ENCODE measurements around the gene RSPO3.

DNA sequence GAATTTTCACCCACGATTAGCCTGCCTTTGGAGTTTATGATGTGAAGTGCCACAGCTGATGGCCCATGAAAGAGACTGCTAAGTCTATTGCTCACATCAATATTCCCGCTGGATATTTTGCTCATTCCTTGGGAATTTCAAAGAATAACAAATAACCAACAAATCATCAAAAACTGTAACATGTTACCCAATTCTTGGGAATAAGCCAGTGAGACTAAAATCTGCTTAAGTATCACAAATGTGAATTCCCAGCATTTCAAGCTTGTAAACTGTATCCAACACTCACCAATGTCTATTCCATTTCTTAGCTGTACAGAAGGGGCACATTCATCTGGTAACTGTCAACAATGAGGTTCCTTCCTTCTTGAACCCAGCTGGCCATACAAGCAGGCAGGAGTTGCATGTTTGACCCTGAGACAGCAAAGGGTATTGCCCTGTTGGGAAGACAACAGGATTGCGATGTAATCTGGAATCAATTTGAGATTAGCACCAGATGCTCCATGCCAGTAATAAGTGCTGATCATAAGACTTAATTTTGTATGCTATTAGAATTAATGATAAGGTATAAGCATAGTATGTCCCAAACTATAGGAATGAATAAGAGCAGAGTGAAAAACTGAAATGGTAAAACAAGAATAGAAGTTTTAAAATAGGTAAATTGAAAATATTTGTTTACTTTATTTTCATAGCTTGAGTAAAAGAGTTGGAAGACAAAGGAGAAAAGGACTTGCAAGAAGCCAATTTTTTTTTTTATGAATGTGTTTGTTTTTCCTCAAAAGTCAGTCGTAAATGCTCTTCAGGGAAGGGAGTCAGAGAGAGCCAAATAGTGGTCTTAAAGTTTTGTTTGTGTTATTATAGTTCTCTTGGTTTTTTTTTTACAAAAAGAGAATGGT, 58.8 kb downstream of the RSPO3 start:
- no peak for TF ChIP-seq EZH2 (IDR thresholded peaks at IDR 0.05; ENCODE audit: borderline replicate concordance)
- TF ChIP-seq, protein P1, sequence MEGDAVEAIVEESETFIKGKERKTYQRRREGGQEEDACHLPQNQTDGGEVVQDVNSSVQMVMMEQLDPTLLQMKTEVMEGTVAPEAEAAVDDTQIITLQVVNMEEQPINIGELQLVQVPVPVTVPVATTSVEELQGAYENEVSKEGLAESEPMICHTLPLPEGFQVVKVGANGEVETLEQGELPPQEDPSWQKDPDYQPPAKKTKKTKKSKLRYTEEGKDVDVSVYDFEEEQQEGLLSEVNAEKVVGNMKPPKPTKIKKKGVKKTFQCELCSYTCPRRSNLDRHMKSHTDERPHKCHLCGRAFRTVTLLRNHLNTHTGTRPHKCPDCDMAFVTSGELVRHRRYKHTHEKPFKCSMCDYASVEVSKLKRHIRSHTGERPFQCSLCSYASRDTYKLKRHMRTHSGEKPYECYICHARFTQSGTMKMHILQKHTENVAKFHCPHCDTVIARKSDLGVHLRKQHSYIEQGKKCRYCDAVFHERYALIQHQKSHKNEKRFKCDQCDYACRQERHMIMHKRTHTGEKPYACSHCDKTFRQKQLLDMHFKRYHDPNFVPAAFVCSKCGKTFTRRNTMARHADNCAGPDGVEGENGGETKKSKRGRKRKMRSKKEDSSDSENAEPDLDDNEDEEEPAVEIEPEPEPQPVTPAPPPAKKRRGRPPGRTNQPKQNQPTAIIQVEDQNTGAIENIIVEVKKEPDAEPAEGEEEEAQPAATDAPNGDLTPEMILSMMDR (IDR thresholded peaks at IDR 0.05; ENCODE audit: poor library complexity), result no peak
- no peak for TF ChIP-seq EZH2phosphoT487 (IDR thresholded peaks at IDR 0.05; ENCODE audit: low read depth, severe bottlenecking, unreplicated experiment)

All from hepatocyte (in vitro differentiated cells).